WERI-Rb-1 (cell line): ENCODE measurements around the gene TSPEAR.
"Not testable (repeated sequence)": the region's sequence is repeated elsewhere in the genome, so short reads cannot be mapped to it uniquely, and the experiment has no call there.

Source experiments
- DNase-seq: peaks from one replicate; pipeline ENCODE4 v3.0.0-alpha.2; 2020
- H3K27ac ChIP-seq: fragments of 250-450 bp; sonication (Bioruptor Pico); 2 replicates; pipeline ENCODE4 v1.5.1; 2020; ENCODE audit warnings: mild to moderate bottlenecking, moderate library complexity
- H3K27me3 ChIP-seq: fragments of 250-450 bp; sonication (Bioruptor Pico); 2 replicates; pipeline ENCODE4 v1.5.1; 2021; ENCODE audit warnings: mild to moderate bottlenecking, low read depth, moderate library complexity; ENCODE audit not compliant: insufficient read depth, severe bottlenecking
- H3K36me3 ChIP-seq: fragments of 250-450 bp; sonication (Bioruptor Pico); 2 replicates; pipeline ENCODE4 v1.5.1; 2020; ENCODE audit warnings: mild to moderate bottlenecking, moderate library complexity
- H3K4me3 ChIP-seq: 2 replicates; pipeline ENCODE4 v1.5.1; 2011; ENCODE audit warnings: low read depth, mild to moderate bottlenecking, control low read depth, low read length
- H3K9me3 ChIP-seq: fragments of 250-450 bp; sonication (Bioruptor Pico); 2 replicates; pipeline ENCODE4 v1.5.1; 2021; ENCODE audit warnings: mild to moderate bottlenecking, moderate library complexity; ENCODE audit not compliant: severe bottlenecking
- CTCF ChIP-seq: IDR thresholded peaks from 2 replicates; pipeline ENCODE4 v1.5.1; 2011; ENCODE audit warnings: low read depth, mild to moderate bottlenecking, control low read depth, inconsistent platforms, low read length

TSPEAR gene

GRCh38 chr21:44482581-44483287, 228.6 kb downstream of the TSPEAR start:
- Histone ChIP-seq H3K27me3 (no peaks in the 10 kb centered on the region), H3K36me3 (no peaks in the 10 kb centered on the region), H3K27ac (peak overlapping the region; percentile 88), H3K9me3 (peaks cover 4% of the 10 kb centered on the region), H3K4me3 (peak overlapping the region; percentile 36)
- DNase-seq: peak; percentile 94
- TF ChIP-seq CTCF: no peak

DNA sequence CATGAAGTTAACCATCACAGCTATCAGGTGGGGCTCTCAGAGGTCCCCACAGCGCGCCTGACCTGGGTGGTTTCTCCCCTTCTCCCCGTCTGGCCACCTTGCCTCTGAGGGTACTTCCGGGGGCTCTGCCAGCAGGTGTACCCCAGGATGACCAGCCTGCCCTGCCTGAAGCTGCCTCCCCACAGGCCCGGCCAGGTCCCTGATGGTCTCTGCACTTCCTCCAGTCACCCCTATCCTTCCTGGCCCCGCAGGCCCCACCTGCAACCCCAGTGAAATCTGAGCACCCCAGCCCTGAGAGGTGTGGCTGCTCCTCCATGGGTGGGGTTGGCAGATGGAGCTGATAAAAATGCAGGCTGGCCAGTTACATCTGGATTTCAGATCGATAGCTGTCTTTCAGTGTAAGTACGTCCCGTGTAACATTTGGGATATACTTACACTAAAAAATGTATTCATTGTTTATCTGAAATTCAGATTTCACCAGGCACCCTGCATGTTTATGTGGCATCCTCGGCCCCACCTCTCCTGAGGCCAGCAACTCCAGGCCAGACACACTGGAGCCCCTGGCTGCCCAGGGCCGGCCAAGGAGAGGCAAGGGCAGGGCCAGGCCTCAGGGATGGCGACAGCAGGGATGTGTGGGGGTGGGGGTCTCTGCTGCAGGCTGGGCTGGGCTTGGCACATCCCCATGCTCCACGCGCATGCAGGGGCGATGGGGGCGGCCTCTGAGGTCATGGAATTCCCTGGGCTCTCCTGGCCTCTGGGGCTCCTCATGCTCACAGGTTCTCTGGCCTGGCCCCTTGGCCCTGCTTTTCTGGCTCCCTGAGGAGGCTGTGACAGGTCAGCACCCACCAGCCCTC, 230.9 kb downstream of the TSPEAR start:
- Histone ChIP-seq H3K27ac (peak overlapping the region; percentile 34), H3K4me3 (no peak overlapping the region), H3K9me3 (no peaks in the 10 kb centered on the region)

GRCh38 chr21:44479556-44480199, 231.7 kb downstream of the TSPEAR start:
- not testable (repeated sequence) for H3K36me3 ChIP-seq, H3K4me3 ChIP-seq, H3K27me3 ChIP-seq, H3K9me3 ChIP-seq
- peak; percentile 85 for DNase-seq
- TF ChIP-seq CTCF: peak; percentile 72
- H3K27ac ChIP-seq: peak overlapping the region; percentile 34; the same call in 1 of the 2 replicates

More for the DNA sequence above, 230.9 kb downstream of the TSPEAR start:
- Histone ChIP-seq H3K36me3 (no peaks in the 10 kb centered on the region), H3K27me3 (no peaks in the 10 kb centered on the region)
- TF ChIP-seq CTCF: no peak
- DNase-seq: no peak

DNA sequence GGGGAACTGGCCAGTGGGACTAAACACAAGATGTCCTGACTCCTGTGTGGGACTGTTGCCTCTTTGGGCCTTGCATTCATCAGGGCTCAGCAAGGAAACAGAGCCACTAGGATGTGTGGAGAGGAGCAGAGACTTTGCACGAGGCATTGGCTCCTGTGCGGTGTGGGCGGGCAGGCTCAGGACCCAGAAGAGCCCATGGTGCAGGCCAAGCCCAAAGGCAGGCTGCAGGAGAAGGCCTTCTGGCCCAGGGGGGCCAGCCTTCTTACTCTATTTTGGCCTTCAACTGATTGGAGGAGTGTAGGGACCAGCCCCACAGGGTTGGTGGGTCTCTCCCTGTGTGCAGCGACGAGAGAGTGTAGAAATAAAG, 232.6 kb downstream of the TSPEAR start:
- no peak overlapping the region for H3K27ac ChIP-seq
- H3K36me3 ChIP-seq: no peaks in the 10 kb centered on the region
- no peaks in the 10 kb centered on the region for H3K9me3 ChIP-seq
- no peak for TF ChIP-seq CTCF
- no peak overlapping the region for H3K4me3 ChIP-seq
- DNase-seq: no peak
- no peaks in the 10 kb centered on the region for H3K27me3 ChIP-seq

DNA sequence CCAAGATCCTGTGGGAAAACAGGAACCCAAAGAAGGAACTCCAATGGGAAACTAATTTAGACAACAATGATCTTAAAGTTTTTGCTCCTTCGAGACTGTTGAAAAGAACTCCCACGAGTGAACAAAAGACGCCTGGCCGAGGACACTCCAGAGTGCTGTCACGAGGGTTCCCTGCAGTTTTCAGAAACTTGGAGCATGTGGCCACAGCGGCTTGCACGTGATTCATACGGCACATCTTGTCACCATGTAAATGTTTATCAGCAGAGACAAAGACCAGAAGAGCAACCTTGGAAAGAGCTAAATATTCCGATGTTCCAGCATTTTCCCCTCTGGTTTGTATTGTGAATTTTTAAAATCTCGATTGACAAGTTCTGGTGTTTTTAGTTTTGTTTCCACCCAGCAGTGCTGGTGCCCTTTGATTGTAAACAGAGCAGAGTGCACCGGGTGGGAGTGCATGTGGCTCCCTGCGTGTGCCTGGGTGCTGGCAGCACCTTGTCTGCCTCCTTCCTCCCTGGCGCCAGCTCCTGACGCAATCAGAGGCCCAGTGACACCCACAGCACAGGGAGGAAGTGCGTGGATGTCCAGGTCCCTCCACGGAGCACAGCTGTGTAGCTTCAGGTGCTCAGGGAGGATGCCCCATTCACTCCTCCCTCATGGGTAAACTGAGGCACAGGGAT, 233.1 kb downstream of the TSPEAR start:
- Histone ChIP-seq H3K9me3 (no peaks in the 10 kb centered on the region), H3K27me3 (no peaks in the 10 kb centered on the region), H3K36me3 (no peaks in the 10 kb centered on the region), H3K4me3 (no peak overlapping the region), H3K27ac (no peak overlapping the region)
- TF ChIP-seq CTCF: no peak
- DNase-seq: no peak
